Measurements from ENCODE around the gene PAPOLB. TPM values are rescaled to one million over a fixed set of nuclear protein-coding genes. Genes with fewer than 3 reads are reported as not detected.

Gene PAPOLB
- total RNA-seq, 1 donor = 0.36 TPM

GRCh38 chr7:4842319-4843064 is 19.3 kb downstream of the PAPOLB start:
- no peaks in the 10 kb centered on the region for H3K79me2 ChIP-seq (ENCODE audit: insufficient read depth, low read length)
- H2AFZ ChIP-seq (ENCODE audit: low read length) = peak overlapping the region; percentile 50
- H3K9me3 ChIP-seq (ENCODE audit: low read depth, low read length) = no peaks in the 10 kb centered on the region
- no peak for TF ChIP-seq CTCF (IDR thresholded peaks at IDR 0.05; ENCODE audit: extremely low read depth, low read depth, low read length)
- no peak overlapping the region for H3K4me2 ChIP-seq (ENCODE audit: insufficient read depth, low read length)
- no peaks in the 10 kb centered on the region for H3K36me3 ChIP-seq (ENCODE audit: insufficient read depth, low read length)
- H3K4me3 ChIP-seq (ENCODE audit: insufficient read depth, low read length) = no peak overlapping the region
- H3K27ac ChIP-seq (ENCODE audit: low read depth, low read length) = no peak overlapping the region
- H3K27me3 ChIP-seq (ENCODE audit: insufficient read depth, low read length) = no peaks in the 10 kb centered on the region
- no peaks in the 10 kb centered on the region for H3K4me1 ChIP-seq (ENCODE audit: insufficient read depth, low read length)
- H4K20me1 ChIP-seq (ENCODE audit: insufficient read depth, low read length) = no peaks in the 10 kb centered on the region
- DNase-seq (ENCODE audit: insufficient read length, low spot score, missing footprints) = no peak

- Histone ChIP-seq H3K36me3 (ENCODE audit: insufficient read depth, low read length) (no peaks in the 10 kb centered on the region), H3K4me2 (ENCODE audit: insufficient read depth, low read length) (no peak overlapping the region), H4K20me1 (ENCODE audit: insufficient read depth, low read length) (no peaks in the 10 kb centered on the region), H3K4me1 (ENCODE audit: insufficient read depth, low read length) (no peaks in the 10 kb centered on the region), H3K9me3 (ENCODE audit: low read depth, low read length) (no peaks in the 10 kb centered on the region), H3K4me3 (ENCODE audit: insufficient read depth, low read length) (no peak overlapping the region), H3K79me2 (ENCODE audit: insufficient read depth, low read length) (no peaks in the 10 kb centered on the region), H2AFZ (ENCODE audit: low read length) (no peak overlapping the region), H3K27me3 (ENCODE audit: insufficient read depth, low read length) (no peaks in the 10 kb centered on the region), H3K27ac (ENCODE audit: low read depth, low read length) (no peak overlapping the region)
- no peak for DNase-seq (ENCODE audit: insufficient read length, low spot score, missing footprints)
- TF ChIP-seq CTCF (IDR thresholded peaks at IDR 0.05; ENCODE audit: extremely low read depth, low read depth, low read length) = no peak
Observed at GRCh38 chr7:4841836-4842235, 20.0 kb downstream of the PAPOLB start.

GRCh38 chr7:4841007-4841784 is 20.6 kb downstream of the PAPOLB start:
- Histone ChIP-seq H3K79me2 (ENCODE audit: insufficient read depth, low read length) (no peaks in the 10 kb centered on the region), H3K27me3 (ENCODE audit: insufficient read depth, low read length) (no peaks in the 10 kb centered on the region), H3K4me2 (ENCODE audit: insufficient read depth, low read length) (no peak overlapping the region), H3K9me3 (ENCODE audit: low read depth, low read length) (no peaks in the 10 kb centered on the region), H2AFZ (ENCODE audit: low read length) (no peak overlapping the region), H3K36me3 (ENCODE audit: insufficient read depth, low read length) (no peaks in the 10 kb centered on the region), H3K4me1 (ENCODE audit: insufficient read depth, low read length) (no peaks in the 10 kb centered on the region), H3K4me3 (ENCODE audit: insufficient read depth, low read length) (no peak overlapping the region), H4K20me1 (ENCODE audit: insufficient read depth, low read length) (no peaks in the 10 kb centered on the region), H3K27ac (ENCODE audit: low read depth, low read length) (no peak overlapping the region)
- no peak for TF ChIP-seq CTCF (IDR thresholded peaks at IDR 0.05; ENCODE audit: extremely low read depth, low read depth, low read length)
- DNase-seq (ENCODE audit: insufficient read length, low spot score, missing footprints) = no peak

GRCh38 chr7:4840079-4840501 is 21.7 kb downstream of the PAPOLB start:
- H2AFZ ChIP-seq (ENCODE audit: low read length) = no peak overlapping the region
- no peaks in the 10 kb centered on the region for H3K36me3 ChIP-seq (ENCODE audit: insufficient read depth, low read length)
- TF ChIP-seq CTCF (IDR thresholded peaks at IDR 0.05; ENCODE audit: extremely low read depth, low read depth, low read length) = no peak
- H3K79me2 ChIP-seq (ENCODE audit: insufficient read depth, low read length) = no peaks in the 10 kb centered on the region
- no peaks in the 10 kb centered on the region for H3K9me3 ChIP-seq (ENCODE audit: low read depth, low read length)
- no peaks in the 10 kb centered on the region for H4K20me1 ChIP-seq (ENCODE audit: insufficient read depth, low read length)
- no peak overlapping the region for H3K4me2 ChIP-seq (ENCODE audit: insufficient read depth, low read length)
- no peaks in the 10 kb centered on the region for H3K27me3 ChIP-seq (ENCODE audit: insufficient read depth, low read length)
- H3K4me1 ChIP-seq (ENCODE audit: insufficient read depth, low read length) = no peaks in the 10 kb centered on the region
- DNase-seq (ENCODE audit: insufficient read length, low spot score, missing footprints) = no peak
- H3K27ac ChIP-seq (ENCODE audit: low read depth, low read length) = no peak overlapping the region
- no peak overlapping the region for H3K4me3 ChIP-seq (ENCODE audit: insufficient read depth, low read length)
